GM23248 (cell line): ENCODE measurements around the gene PTCH1.

Experiments used
- EZH2 ChIP-seq: fragments of 200-600 bp; sonication (generic); IDR thresholded peaks from 2 replicates; pipeline ENCODE4 v1.6.1; 2018; ENCODE audit warnings: antibody characterized with exemption, mild to moderate bottlenecking; ENCODE audit not compliant: insufficient read depth, poor library complexity, severe bottlenecking
- EZH2phosphoT487 ChIP-seq: fragments of 200-600 bp; sonication (generic); IDR thresholded peaks from 2 replicates; pipeline ENCODE4 v1.6.1; 2018; ENCODE audit warnings: antibody characterized with exemption, moderate library complexity, mild to moderate bottlenecking, low read depth; ENCODE audit not compliant: insufficient read depth

DNA sequence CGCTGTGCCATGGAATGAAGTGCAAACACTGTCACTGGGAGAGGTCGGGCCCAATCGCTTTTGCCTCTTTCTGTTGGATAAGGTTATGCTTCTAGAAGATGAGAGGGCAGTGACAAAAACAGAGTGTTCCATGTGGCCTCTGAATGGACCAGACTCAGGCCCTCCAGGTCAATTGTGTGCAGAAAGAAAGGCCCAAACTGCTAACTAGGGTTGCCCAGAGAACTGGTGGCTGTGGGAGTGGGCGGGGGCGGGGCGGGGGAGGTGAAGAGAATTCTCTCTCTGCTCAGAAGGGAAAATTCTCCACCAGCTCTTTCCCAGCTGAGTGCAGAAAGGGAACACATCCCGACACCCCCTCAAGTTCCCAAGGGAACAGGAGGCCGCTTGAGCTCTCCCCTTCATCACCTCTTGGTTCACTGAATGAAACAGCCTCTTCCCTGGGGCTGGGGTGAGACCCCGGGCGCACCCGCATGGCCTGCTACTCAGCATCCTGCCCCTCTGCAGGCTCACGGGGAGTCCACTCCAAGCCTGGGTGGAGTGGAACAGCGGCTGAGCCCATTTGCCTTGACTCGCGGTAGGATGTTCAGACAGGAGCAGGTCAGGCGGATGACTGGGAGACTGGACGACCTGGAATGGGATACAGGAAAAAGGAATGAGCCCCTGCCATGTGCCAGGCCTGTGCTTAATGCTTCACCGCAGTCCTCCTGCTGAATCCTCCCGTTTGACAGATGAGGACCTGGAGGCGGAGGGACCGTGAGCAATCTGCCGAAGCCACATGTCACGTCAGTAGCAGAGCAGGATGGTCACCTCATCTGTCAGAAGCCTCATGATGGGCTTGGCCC is 105.5 kb downstream of the PTCH1 start:
- TF ChIP-seq EZH2 (no peak), EZH2phosphoT487 (no peak)
